NCI-H1694 (cell line): ENCODE results near the gene KLHL14.
"Not testable (repeated sequence)": the region's sequence is repeated elsewhere in the genome, so short reads cannot be mapped to it uniquely, and the experiment has no call there.

Experiments used
- DNase-seq: peaks from one replicate; lab custom pipeline; 2025; lab: John Stamatoyannopoulos, UW

KLHL14 gene, protein sequence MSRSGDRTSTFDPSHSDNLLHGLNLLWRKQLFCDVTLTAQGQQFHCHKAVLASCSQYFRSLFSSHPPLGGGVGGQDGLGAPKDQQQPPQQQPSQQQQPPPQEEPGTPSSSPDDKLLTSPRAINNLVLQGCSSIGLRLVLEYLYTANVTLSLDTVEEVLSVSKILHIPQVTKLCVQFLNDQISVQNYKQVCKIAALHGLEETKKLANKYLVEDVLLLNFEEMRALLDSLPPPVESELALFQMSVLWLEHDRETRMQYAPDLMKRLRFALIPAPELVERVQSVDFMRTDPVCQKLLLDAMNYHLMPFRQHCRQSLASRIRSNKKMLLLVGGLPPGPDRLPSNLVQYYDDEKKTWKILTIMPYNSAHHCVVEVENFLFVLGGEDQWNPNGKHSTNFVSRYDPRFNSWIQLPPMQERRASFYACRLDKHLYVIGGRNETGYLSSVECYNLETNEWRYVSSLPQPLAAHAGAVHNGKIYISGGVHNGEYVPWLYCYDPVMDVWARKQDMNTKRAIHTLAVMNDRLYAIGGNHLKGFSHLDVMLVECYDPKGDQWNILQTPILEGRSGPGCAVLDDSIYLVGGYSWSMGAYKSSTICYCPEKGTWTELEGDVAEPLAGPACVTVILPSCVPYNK

DNA sequence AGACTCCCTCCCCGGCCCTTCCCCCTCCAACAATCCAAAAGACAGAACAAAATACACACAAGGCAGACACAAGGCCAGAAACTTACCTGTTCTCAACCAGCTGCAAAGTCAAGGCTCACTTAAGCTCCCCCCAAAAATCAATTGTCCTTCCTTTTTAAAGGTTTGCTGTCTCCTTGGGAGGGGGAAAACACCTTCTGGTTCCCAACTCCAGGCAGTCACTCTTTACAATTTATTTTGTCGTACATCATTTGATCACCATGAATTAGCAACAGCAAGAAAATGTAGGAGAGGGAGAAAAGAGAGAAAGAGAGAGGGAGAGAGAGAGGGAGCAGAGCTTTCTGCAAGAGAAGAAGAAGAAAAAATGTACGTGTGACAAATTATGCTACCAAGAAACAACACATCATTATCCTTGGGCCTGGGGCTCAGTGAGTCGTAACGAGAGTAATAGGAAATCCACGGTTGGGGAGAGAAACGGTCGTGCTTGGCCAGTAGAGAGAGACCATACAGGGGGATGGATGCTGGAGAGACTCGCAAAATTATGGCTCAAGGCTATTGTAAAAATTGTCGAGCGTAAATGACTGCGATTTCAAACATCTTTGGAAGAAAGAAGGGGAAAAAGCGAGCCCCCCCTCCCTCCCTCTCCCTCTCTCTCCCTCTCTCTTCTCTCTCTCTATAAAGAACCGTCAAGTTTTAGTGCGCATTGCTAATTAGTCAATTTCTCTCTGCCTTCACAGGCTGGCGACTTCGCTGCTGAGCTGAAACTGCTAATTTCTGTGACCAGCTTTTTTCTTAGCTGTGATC lies at the start of gene KLHL14:
TSS of gene KLHL14 (minus strand) at position 443 of the 801 bp plus-strand sequence. CDS start 2,432 bp downstream, outside the sequence.
- no peak for DNase-seq

GRCh38 chr18:32822197-32822596 lies 49.4 kb upstream of the KLHL14 start:
- DNase-seq: no peak

DNA sequence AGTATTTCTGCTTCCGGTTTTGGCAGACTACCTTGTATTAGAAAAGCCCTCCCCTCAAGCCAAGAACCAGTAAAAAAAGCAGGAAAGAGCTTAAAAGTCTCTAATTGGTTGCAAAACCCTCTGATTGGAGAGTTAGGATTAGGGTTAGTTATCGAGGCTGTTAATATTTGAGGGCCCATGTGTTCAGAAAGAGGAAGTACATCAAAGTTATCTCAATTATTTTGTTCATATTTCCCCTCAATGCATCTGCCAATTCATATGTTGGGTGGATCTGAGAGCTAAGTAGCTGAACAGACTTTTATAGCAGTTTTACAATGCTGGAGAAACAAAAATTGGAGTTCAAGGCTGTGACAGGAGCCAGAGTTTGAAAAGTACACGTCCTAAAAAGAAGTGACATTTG lies 43.1 kb upstream of the KLHL14 start:
- DNase-seq: no peak

- DNase-seq: no peak
Measured at GRCh38 chr18:32812342-32812741, 39.5 kb upstream of the KLHL14 start.

- no peak for DNase-seq
Measured at GRCh38 chr18:32810314-32810713, 37.5 kb upstream of the KLHL14 start.

- DNase-seq: no peak
Measured at GRCh38 chr18:32805354-32805753, 32.5 kb upstream of the KLHL14 start.

DNA sequence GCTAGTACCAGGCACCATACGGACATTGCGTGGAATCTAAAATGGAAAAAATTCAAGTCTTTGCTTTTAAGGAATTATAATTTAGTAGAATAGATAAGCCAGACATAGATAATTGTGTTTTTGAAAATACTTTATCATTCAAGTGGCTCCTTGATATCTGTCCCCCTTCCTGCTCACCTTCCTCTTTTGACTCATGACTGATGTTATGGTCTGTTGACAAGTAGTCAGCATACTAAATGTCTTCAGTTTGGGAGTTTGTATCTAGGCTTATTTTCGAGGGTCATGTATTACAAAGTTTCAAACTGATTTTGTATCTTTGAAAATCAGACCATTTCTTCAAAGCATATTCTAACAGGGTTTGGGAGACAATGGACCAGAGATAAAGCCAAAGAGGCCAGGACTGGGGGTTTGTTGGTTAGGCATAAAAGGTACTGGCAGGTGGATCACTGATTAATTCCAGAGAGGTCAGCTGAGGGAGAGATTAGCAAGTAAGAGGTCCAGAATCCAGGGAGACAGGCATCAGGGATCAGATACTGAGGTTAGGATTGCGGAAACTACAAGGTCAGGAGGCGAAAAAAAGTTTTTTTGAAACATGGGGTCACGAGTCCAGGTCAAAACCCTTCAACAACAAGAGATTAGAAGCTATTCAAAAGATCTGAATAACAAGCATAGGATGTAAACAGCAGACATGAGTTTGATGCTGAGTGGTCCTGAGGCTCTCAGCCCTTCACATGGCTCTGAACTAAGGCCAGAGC lies 31.5 kb upstream of the KLHL14 start:
- DNase-seq: no peak

DNA sequence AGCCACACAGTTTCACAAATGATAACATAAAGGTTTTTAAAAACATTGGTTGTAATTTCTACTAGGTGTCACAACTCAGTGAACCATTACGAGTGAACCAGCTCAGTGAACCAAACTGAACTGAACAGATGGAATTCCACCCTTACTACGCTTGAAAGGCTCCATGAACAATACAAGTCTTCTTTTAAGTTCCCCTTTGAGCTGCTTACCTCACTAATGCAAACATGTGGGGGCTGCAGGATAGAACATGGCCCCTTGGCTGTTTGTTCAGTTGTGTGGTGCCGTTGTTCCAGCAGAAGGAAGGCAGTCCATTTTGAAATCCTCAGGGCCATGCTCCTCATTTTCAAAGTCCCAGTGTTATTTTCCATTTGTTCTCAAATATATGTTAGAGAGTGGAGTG lies 30.7 kb upstream of the KLHL14 start:
- DNase-seq: peak; percentile 37

- no peak for DNase-seq
Measured at GRCh38 chr18:32802591-32803451, 30.0 kb upstream of the KLHL14 start.

DNA sequence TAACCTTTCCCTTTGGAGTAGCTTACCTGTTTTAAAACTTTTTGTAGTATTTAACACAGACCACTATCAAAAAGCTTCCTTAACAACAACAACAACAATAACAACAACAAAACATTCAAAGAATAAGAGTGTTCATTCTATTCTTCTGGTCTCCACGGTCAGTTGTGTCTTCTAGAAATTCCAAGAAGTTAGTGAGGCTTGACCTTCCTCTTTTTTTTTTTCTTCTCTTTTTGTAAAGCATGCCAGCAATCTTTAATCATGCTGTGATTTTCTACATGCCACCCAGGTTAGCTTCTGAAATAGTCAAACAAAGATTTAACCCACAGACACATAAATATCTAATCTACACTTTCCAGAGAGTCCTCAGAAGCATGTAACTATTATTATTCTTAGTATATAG lies 28.4 kb upstream of the KLHL14 start:
- DNase-seq: no peak

DNA sequence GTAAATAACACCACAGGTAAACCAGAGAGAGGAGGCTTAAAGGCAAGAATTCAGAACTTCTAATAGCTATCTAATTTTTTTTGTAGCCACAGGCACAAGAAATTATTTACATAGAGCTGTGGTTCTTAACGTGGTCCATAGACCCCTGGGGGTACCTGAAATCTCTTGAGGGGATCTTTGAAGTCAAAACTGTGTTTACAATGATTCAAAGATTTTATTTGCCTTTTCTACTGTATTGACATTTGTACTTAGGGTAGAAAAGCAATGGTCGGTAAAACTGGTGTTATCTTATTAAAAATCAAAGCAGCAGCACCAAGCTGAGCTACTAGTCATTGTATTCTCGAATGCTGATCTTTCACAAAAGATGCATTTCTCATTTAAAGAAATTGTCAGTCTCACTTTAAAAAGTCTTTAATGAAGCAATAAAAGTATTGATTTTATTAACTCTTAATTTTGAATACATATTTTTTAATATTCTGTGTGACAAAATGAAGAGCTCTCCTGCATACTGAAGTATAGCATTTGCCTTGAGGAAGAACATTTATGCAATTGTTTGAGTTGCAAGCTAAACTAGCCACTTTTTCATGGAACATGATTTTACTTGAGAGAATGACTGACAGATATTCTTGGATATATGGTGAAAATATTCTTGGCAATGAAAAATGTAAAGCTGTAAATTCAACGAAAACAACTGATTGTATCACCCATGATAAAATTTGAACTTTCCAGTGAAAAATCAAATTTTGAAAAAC lies 25.6 kb upstream of the KLHL14 start:
- no peak for DNase-seq

DNA sequence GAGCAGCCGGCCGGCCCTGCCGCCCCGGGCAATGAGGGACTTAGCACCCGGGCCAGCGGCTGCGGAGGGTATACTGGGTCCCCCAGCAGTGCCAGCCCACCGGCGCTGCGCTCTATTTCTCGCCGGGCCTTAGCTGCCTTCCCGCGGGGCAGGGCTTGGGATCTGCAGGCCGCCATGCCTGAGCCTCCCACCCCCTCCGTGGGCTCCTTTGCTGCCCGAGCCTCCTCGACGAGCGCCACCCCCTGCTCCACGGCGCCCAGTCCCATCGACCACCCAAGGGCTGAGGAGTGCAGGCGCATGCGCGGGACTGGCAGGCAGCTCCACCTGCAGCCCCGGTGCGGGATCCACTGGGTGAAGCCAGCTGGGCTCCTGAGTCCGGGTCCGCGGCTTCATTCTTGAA lies 21.8 kb upstream of the KLHL14 start:
- not testable (repeated sequence) for DNase-seq

DNA sequence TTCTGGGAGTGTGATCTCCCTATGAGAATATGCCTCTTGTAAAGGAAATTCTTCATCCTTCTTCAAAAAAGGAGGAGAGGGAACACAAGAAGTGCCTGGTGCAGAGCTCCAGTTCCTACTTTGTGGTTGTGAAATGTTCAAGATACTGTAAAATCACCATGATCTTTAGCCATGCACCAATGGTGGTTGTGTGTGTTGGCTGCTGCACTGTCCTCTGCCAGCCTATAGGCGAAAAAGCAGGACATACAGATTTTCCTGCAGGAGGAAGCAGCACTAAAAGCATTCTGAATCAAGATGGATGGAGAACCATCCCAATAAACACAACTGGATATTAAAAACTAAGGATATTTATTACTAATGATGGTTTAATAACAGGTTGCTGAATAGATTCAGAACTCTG lies 6.2 kb upstream of the KLHL14 start:
- DNase-seq: no peak

DNA sequence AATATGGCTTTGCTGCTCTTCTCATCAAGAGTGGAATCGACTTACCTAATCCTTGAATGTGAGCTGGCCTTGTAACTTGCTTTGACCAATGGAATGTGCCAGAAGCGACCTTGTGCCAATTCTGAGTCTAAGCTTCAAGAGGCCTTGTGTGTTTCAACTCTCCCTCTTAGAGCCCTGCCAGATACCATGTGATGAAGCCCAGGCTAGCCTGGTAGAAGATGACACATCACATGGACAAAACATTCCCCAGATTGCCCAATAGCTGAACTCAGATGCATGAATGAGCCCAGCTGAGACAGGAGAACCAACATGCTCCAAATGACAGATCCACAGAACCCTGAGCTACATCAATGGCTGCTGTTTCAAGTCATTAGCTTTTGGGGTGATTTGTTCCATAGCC lies 4.2 kb upstream of the KLHL14 start:
- no peak for DNase-seq

DNA sequence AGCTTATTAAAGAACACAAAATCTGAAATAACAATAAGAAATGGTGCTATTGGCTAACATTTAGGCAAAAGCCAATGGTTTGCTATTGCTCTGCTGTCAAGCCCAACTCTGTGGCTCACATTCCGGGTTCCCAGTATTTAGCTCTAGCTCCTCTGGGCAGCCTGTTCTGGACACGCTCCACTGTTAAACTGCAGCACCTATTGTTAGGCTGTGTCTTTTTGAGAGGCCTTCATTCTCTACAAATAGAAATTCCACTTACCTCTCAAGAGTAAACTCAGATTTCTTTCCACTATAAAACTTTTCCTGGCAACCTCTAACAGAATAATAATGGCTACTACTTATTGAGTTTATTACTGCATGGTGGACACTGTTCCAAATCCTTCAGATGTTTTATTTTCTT lies 3.7 kb upstream of the KLHL14 start:
- no peak for DNase-seq

- DNase-seq: no peak
Measured at GRCh38 chr18:32775628-32776027, 2.8 kb upstream of the KLHL14 start.

DNA sequence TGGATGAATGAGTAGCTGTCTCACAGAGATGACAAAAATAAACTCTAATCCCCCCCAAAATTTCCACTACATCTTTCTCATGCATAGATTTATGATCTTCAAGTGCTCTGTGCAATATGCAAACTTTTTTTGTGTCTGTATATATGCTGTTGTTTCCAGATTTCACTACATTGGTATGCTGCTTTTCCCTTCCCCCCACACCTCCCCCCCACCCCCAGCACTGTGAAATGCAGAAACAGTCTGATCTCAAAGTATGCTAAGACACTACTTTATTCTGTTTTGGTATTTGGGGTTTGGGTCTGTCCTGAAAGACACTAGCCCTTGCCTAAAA lies 524 bp upstream of the KLHL14 start:
- no peak for DNase-seq

DNA sequence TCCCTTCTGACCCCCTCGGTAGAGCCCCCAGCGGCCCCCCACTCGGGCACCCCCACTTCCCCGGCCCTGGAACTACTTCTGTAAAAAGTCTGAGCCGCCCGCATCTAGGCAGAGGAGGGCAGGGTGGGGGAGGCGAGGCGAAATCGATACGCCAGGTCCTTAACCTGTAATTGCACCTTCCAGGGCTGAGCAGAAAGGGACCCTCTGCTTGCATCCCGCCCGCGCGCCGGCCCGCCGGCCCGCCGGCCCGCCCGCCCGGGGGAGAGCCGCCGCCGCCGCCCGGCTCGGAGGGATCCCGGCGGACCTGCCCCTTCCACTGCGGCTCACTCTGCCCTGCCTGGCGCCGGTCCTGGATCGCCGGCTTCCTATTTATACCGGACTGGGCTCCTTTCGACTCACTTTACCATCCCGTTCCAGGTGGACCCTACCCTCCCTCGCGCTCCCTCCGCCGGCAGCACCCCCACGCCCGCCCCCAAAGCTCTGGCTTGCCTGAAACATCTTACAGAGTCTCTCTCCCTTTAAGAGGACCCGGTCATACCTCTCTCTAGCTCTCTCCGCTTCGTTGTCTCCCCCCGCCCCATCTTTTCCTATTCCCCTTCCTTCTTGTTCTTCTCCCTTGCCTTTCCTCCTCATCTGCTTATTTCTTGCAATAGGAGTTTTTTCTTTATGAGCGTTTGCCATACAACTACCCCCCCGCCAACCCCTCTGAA lies 797 bp downstream of the KLHL14 start:
- no peak for DNase-seq

- no peak for DNase-seq
Measured at GRCh38 chr18:32771169-32771751, 1.6 kb downstream of the KLHL14 start.
